Trophoblast cell (in vitro differentiated cells and primary cell): ENCODE data around the gene NUP160.
"Not testable (repeated sequence)": the region's sequence is repeated elsewhere in the genome, so short reads cannot be mapped to it uniquely, and the experiment has no call there.

Source experiments
- DNase-seq, 2 donors: peaks; one replicate each; pipeline ENCODE4 v3.0.0-alpha.2; 2016
- H2AFZ ChIP-seq: 2 replicates; pipeline ENCODE4 v1.6.1; 2013; ENCODE audit warnings: low read length, moderate library complexity, mild to moderate bottlenecking; ENCODE audit not compliant: insufficient read depth, poor library complexity
- H2AK5ac ChIP-seq: 2 replicates; pipeline ENCODE4 v1.6.1; 2013; ENCODE audit warnings: mild to moderate bottlenecking, low read length
- H2BK120ac ChIP-seq: 2 replicates; pipeline ENCODE4 v1.6.1; 2013; ENCODE audit warnings: low read length, mild to moderate bottlenecking, moderate library complexity; ENCODE audit not compliant: insufficient read depth, poor library complexity
- H2BK12ac ChIP-seq: 2 replicates; pipeline ENCODE4 v1.6.1; 2013; ENCODE audit warnings: mild to moderate bottlenecking, low read length, moderate library complexity
- H2BK5ac ChIP-seq: 2 replicates; pipeline ENCODE4 v1.6.1; 2013; ENCODE audit warnings: low read length, low read depth, moderate library complexity, mild to moderate bottlenecking; ENCODE audit not compliant: poor library complexity
- H3K14ac ChIP-seq: 2 replicates; pipeline ENCODE4 v1.6.1; 2013; ENCODE audit warnings: mild to moderate bottlenecking, low read length
- H3K18ac ChIP-seq: 2 replicates; pipeline ENCODE4 v1.6.1; 2013; ENCODE audit warnings: mild to moderate bottlenecking, low read length
- H3K23ac ChIP-seq: 2 replicates; pipeline ENCODE4 v1.6.1; 2013; ENCODE audit warnings: low read length
- H3K27ac ChIP-seq: 2 replicates; pipeline ENCODE4 v1.5.1; 2013; ENCODE audit warnings: low read depth, mild to moderate bottlenecking, inconsistent platforms, low read length, moderate library complexity
- H3K27me3 ChIP-seq: 2 replicates; pipeline ENCODE4 v1.6.1; 2013; ENCODE audit warnings: inconsistent platforms, mild to moderate bottlenecking, low read length, moderate library complexity; ENCODE audit not compliant: insufficient read depth
- H3K36me3 ChIP-seq, 2 experiments: 1 replicate in 1 of 2; 2 replicates in 1 of 2; pipeline ENCODE4 v1.6.1; 2013; ENCODE audit warnings: low read length in 2 of 2, mild to moderate bottlenecking in 2 of 2, moderate library complexity in 1 of 2; ENCODE audit not compliant: insufficient read depth in 2 of 2, control insufficient read depth in 1 of 2
- H3K4ac ChIP-seq: 2 replicates; pipeline ENCODE4 v1.6.1; 2013; ENCODE audit warnings: low read depth, mild to moderate bottlenecking, low read length, moderate library complexity
- H3K4me1 ChIP-seq, 2 experiments: 1 replicate in 1 of 2; 2 replicates in 1 of 2; pipeline ENCODE4 v1.6.1; 2013; ENCODE audit warnings: low read length in 2 of 2, mild to moderate bottlenecking in 2 of 2, moderate library complexity in 1 of 2; ENCODE audit not compliant: insufficient read depth in 2 of 2, control insufficient read depth in 1 of 2
- H3K4me2 ChIP-seq: 2 replicates; pipeline ENCODE4 v1.6.1; 2013; ENCODE audit warnings: inconsistent platforms, mild to moderate bottlenecking, low read length, moderate library complexity
- H3K4me3 ChIP-seq: 2 replicates; pipeline ENCODE4 v1.5.1; 2013; ENCODE audit warnings: mild to moderate bottlenecking, low read depth, low read length, inconsistent platforms
- H3K79me1 ChIP-seq: one replicate; pipeline ENCODE4 v1.6.1; 2013; ENCODE audit warnings: low read length
- H3K79me2 ChIP-seq: 2 replicates; pipeline ENCODE4 v1.6.1; 2013; ENCODE audit warnings: low read length, mild to moderate bottlenecking; ENCODE audit not compliant: control insufficient read depth, insufficient read depth, poor library complexity
- H3K9ac ChIP-seq: 2 replicates; pipeline ENCODE4 v1.6.1; 2013; ENCODE audit warnings: mild to moderate bottlenecking, low read length
- H3K9me3 ChIP-seq: 2 replicates; pipeline ENCODE4 v1.6.1; 2013; ENCODE audit warnings: low read depth, mild to moderate bottlenecking, control low read depth, inconsistent platforms, low read length; ENCODE audit not compliant: insufficient read depth
- H4K12ac ChIP-seq: 2 replicates; pipeline ENCODE4 v1.6.1; 2013; ENCODE audit warnings: low read depth, mild to moderate bottlenecking, low read length, moderate library complexity
- H4K8ac ChIP-seq: 2 replicates; pipeline ENCODE4 v1.6.1; 2013; ENCODE audit warnings: low read depth, mild to moderate bottlenecking, low read length, moderate library complexity
- H4K91ac ChIP-seq: one replicate; pipeline ENCODE4 v1.6.1; 2013; ENCODE audit warnings: low read depth, mild to moderate bottlenecking, low read length, moderate library complexity
- WGBS: extraction: QIAGEN DNeasy Blood & Tissue Kit; methylation state at CpG from one replicate; pipeline ENCODE4 v1.1.7; 2013; ENCODE audit warnings: missing lambda C conversion rate; ENCODE audit not compliant: insufficient read length, insufficient coverage; ENCODE audit errors: extremely low coverage; 5-methylcytosine and 5-hydroxymethylcytosine counted together

The NUP160 gene

GRCh38 chr11:47870404-47870803, 22.3 kb upstream of the NUP160 start:
- no peak overlapping the region for H2BK12ac ChIP-seq
- H4K91ac ChIP-seq: no peak overlapping the region
- H2AK5ac ChIP-seq: no peak overlapping the region
- no peak overlapping the region for H3K9ac ChIP-seq
- H3K36me3 ChIP-seq: no peaks in the 10 kb centered on the region
- H3K14ac ChIP-seq: no peak overlapping the region
- no peak overlapping the region for H3K4me2 ChIP-seq
- no peaks in the 10 kb centered on the region for H3K79me2 ChIP-seq
- H3K23ac ChIP-seq: no peak overlapping the region
- H2BK5ac ChIP-seq: no peak overlapping the region
- H3K27ac ChIP-seq: no peak overlapping the region
- no peak overlapping the region for H4K8ac ChIP-seq
- WGBS: no CpG with 5 or more reads among the region's 2 CpGs
- no peak overlapping the region for H3K4me3 ChIP-seq
- H3K18ac ChIP-seq: no peak overlapping the region
- no peak overlapping the region for H4K12ac ChIP-seq
- H3K27me3 ChIP-seq: no peaks in the 10 kb centered on the region
- H2BK120ac ChIP-seq: no peak overlapping the region
- H3K4me1 ChIP-seq: no peaks in the 10 kb centered on the region
- H2AFZ ChIP-seq: no peak overlapping the region
- H3K9me3 ChIP-seq: peaks cover 4% of the 10 kb centered on the region
- no peaks in the 10 kb centered on the region for H3K79me1 ChIP-seq
- DNase-seq: no peak
- H3K4ac ChIP-seq: no peak overlapping the region

- Histone ChIP-seq H3K4ac (no peak overlapping the region), H2AK5ac (no peak overlapping the region), H4K12ac (no peak overlapping the region)
Measured at GRCh38 chr11:47869544-47870393, 21.6 kb upstream of the NUP160 start.

GRCh38 chr11:47867823-47868222, 19.7 kb upstream of the NUP160 start:
- no CpG with 5 or more reads among the region's 3 CpGs for WGBS
- no peak overlapping the region for H2BK12ac ChIP-seq
- peak in 1 of 2 donors; percentile 45 for DNase-seq
- no peaks in the 10 kb centered on the region for H3K4me1 ChIP-seq
- no peak overlapping the region for H3K9ac ChIP-seq
- no peaks in the 10 kb centered on the region for H3K79me2 ChIP-seq
- no peak overlapping the region for H3K4me2 ChIP-seq
- H3K4ac ChIP-seq: no peak overlapping the region
- no peaks in the 10 kb centered on the region for H3K79me1 ChIP-seq
- H3K36me3 ChIP-seq: no peaks in the 10 kb centered on the region
- no peak overlapping the region for H2BK5ac ChIP-seq
- no peak overlapping the region for H4K91ac ChIP-seq
- no peak overlapping the region for H3K23ac ChIP-seq
- H2BK120ac ChIP-seq: no peak overlapping the region
- H2AK5ac ChIP-seq: no peak overlapping the region
- H3K4me3 ChIP-seq: no peak overlapping the region
- H2AFZ ChIP-seq: no peak overlapping the region
- no peak overlapping the region for H4K8ac ChIP-seq
- H3K27me3 ChIP-seq: no peaks in the 10 kb centered on the region
- H4K12ac ChIP-seq: no peak overlapping the region
- no peaks in the 10 kb centered on the region for H3K9me3 ChIP-seq
- H3K27ac ChIP-seq: no peak overlapping the region
- H3K14ac ChIP-seq: no peak overlapping the region
- H3K18ac ChIP-seq: no peak overlapping the region

More at GRCh38 chr11:47869544-47870393, 21.6 kb upstream of the NUP160 start:
- Histone ChIP-seq H3K4me2 (no peak overlapping the region), H3K14ac (no peak overlapping the region), H3K27me3 (no peaks in the 10 kb centered on the region), H3K23ac (no peak overlapping the region), H2BK12ac (no peak overlapping the region), H3K18ac (no peak overlapping the region), H3K79me1 (no peaks in the 10 kb centered on the region), H4K8ac (no peak overlapping the region), H3K27ac (no peak overlapping the region), H3K4me3 (no peak overlapping the region), H3K36me3 (no peaks in the 10 kb centered on the region), H2BK5ac (no peak overlapping the region), H3K4me1 (no peaks in the 10 kb centered on the region), H4K91ac (no peak overlapping the region), H2BK120ac (no peak overlapping the region), H3K79me2 (no peaks in the 10 kb centered on the region), H3K9ac (no peak overlapping the region), H2AFZ (no peak overlapping the region), H3K9me3 (peaks cover 1% of the 10 kb centered on the region)
- no CpG with 5 or more reads among the region's 2 CpGs for WGBS
- no peak for DNase-seq

- H4K91ac ChIP-seq, H3K79me1 ChIP-seq, H3K36me3 ChIP-seq, H4K8ac ChIP-seq, H3K79me2 ChIP-seq, H3K4me2 ChIP-seq, H3K14ac ChIP-seq, H3K23ac ChIP-seq, H3K4ac ChIP-seq, H3K9me3 ChIP-seq, H3K18ac ChIP-seq, H2AK5ac ChIP-seq, H3K27ac ChIP-seq, H2BK12ac ChIP-seq, H4K12ac ChIP-seq, H3K27me3 ChIP-seq, H2BK120ac ChIP-seq, H3K4me3 ChIP-seq, H3K9ac ChIP-seq, H3K4me1 ChIP-seq, H2BK5ac ChIP-seq, DNase-seq, H2AFZ ChIP-seq: not testable (repeated sequence)
- WGBS: no CpG with 5 or more reads among the region's 6 CpGs
Measured at GRCh38 chr11:47866892-47867291, 18.7 kb upstream of the NUP160 start.
